Panc1 (cell line): Measurements from ENCODE around the gene SMAD3.

Experiments used
- CTCF ChIP-seq: fragments of 450-650 bp; IDR thresholded peaks from 2 replicates; pipeline ENCODE4 v1.5.1; 2017; ENCODE audit warnings: mild to moderate bottlenecking
- POLR2AphosphoS5 ChIP-seq: IDR thresholded peaks from 2 replicates; pipeline ENCODE4 v1.6.1; 2012; ENCODE audit warnings: mild to moderate bottlenecking, low read depth, low read length, moderate library complexity

GRCh38 chr15:67098768-67099282, 33.4 kb downstream of the SMAD3 start:
- TF ChIP-seq CTCF = no peak
- peak; percentile 31 for TF ChIP-seq POLR2AphosphoS5
